ENCODE results near the gene CCDC122. TPM values are rescaled to one million over a fixed set of nuclear protein-coding genes. Genes with fewer than 3 reads are reported as not detected.

CCDC122 gene
- total RNA-seq, 1 experiment from 2014 or later, result 10.5 TPM

DNA sequence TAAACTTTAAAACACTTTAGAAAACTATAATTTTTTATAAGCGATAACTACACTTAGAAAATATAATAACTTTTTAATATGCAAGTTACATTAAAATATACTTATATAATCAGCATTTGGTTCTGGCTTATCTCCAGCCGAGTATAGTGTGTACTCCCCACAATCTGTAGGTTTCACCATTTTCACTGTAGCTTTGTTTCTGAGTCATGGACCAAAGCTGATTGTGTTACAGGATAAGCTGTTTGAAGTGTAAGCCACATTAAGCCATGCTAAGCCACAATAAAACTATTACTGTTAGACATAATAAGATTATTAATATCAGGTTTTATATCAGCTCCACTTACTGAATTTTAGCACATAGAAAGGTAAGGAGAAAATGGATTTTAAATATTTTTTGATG is 43.8 kb downstream of the CCDC122 start:
- TF ChIP-seq, protein P1, sequence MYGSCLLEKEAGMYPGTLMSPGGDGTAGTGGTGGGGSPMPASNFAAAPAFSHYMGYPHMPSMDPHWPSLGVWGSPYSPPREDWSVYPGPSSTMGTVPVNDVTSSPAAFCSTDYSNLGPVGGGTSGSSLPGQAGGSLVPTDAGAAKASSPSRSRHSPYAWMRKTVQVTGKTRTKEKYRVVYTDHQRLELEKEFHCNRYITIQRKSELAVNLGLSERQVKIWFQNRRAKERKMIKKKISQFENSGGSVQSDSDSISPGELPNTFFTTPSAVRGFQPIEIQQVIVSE (CRISPR knock-in tag; IDR thresholded peaks at IDR 0.05; ENCODE audit: borderline replicate concordance), result no peak
- TF ChIP-seq, protein P2, sequence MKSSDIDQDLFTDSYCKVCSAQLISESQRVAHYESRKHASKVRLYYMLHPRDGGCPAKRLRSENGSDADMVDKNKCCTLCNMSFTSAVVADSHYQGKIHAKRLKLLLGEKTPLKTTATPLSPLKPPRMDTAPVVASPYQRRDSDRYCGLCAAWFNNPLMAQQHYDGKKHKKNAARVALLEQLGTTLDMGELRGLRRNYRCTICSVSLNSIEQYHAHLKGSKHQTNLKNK (CRISPR knock-in tag; IDR thresholded peaks at IDR 0.05), result no peak
- TF ChIP-seq FOXP1 (CRISPR knock-in tag; IDR thresholded peaks at IDR 0.05; ENCODE audit: borderline replicate concordance) (no peak), E2F5 (CRISPR knock-in tag; IDR thresholded peaks at IDR 0.05) (no peak), ZNF232 (CRISPR knock-in tag; IDR thresholded peaks at IDR 0.05) (no peak), ZNF317 (CRISPR knock-in tag; IDR thresholded peaks at IDR 0.05; ENCODE audit: borderline replicate concordance, low read depth) (no peak), ZNF263 (CRISPR knock-in tag; IDR thresholded peaks at IDR 0.05; ENCODE audit: low read depth) (no peak), ETV6 (CRISPR knock-in tag; IDR thresholded peaks at IDR 0.05) (no peak), ZBTB43 (CRISPR knock-in tag; IDR thresholded peaks at IDR 0.05) (no peak), ESRRA (CRISPR knock-in tag; IDR thresholded peaks at IDR 0.05; ENCODE audit: borderline replicate concordance) (no peak), MXD4 (CRISPR knock-in tag; IDR thresholded peaks at IDR 0.05; ENCODE audit: borderline replicate concordance) (no peak), IRF1 (CRISPR knock-in tag; IDR thresholded peaks at IDR 0.05) (no peak), CTCF (IDR thresholded peaks at IDR 0.05) (no peak)
- TF ChIP-seq, protein P3, sequence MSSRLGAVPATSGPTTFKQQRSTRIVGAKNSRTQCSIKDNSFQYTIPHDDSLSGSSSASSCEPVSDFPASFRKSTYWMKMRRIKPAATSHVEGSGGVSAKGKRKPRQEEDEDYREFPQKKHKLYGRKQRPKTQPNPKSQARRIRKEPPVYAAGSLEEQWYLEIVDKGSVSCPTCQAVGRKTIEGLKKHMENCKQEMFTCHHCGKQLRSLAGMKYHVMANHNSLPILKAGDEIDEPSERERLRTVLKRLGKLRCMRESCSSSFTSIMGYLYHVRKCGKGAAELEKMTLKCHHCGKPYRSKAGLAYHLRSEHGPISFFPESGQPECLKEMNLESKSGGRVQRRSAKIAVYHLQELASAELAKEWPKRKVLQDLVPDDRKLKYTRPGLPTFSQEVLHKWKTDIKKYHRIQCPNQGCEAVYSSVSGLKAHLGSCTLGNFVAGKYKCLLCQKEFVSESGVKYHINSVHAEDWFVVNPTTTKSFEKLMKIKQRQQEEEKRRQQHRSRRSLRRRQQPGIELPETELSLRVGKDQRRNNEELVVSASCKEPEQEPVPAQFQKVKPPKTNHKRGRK (CRISPR knock-in tag; IDR thresholded peaks at IDR 0.05; ENCODE audit: borderline replicate concordance), result no peak
- TF ChIP-seq, protein P4, sequence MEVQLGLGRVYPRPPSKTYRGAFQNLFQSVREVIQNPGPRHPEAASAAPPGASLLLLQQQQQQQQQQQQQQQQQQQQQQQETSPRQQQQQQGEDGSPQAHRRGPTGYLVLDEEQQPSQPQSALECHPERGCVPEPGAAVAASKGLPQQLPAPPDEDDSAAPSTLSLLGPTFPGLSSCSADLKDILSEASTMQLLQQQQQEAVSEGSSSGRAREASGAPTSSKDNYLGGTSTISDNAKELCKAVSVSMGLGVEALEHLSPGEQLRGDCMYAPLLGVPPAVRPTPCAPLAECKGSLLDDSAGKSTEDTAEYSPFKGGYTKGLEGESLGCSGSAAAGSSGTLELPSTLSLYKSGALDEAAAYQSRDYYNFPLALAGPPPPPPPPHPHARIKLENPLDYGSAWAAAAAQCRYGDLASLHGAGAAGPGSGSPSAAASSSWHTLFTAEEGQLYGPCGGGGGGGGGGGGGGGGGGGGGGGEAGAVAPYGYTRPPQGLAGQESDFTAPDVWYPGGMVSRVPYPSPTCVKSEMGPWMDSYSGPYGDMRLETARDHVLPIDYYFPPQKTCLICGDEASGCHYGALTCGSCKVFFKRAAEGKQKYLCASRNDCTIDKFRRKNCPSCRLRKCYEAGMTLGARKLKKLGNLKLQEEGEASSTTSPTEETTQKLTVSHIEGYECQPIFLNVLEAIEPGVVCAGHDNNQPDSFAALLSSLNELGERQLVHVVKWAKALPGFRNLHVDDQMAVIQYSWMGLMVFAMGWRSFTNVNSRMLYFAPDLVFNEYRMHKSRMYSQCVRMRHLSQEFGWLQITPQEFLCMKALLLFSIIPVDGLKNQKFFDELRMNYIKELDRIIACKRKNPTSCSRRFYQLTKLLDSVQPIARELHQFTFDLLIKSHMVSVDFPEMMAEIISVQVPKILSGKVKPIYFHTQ (CRISPR knock-in tag; IDR thresholded peaks at IDR 0.05), result no peak
- Mint-ChIP-seq H3K9me3 (peaks cover 2% of the 10 kb centered on the region), H3K27ac (no peak overlapping the region), H3K4me1 (no peaks in the 10 kb centered on the region), H3K4me3 (no peak overlapping the region), H3K36me3 (peaks cover 3% of the 10 kb centered on the region; the same call in 1 of the 2 replicates), H3K27me3 (ENCODE audit: low read depth) (no peaks in the 10 kb centered on the region)
- DNase-seq (ENCODE audit: low spot score) (no peak), ATAC-seq (no peak)
- ChIA-PET CTCF (no interaction called here), POLR2A (interaction anchor here (0.6 kb wide), 1 partner anchor 632 kb away, joined by 5 read pairs; no protein-coding TSS in a partner anchor)

Measured in WTC11 (cell line).